HG03039 (cell line): Measurements from ENCODE around the gene CAMTA2.
"Not testable (repeated sequence)": the region's sequence is repeated elsewhere in the genome, so short reads cannot be mapped to it uniquely, and the experiment has no call there.

ENCODE experiments used
- ATAC-seq: cut with Tn5 transposase; IDR thresholded peaks from one replicate; pipeline ENCODE4 v1.9.1; 2021; ENCODE audit warnings: mild to moderate bottlenecking, moderate library complexity; ENCODE audit not compliant: unreplicated experiment

CAMTA2 gene

GRCh38 chr17:4933646-4934045, 53.8 kb downstream of the CAMTA2 start:
- no peak for ATAC-seq

DNA sequence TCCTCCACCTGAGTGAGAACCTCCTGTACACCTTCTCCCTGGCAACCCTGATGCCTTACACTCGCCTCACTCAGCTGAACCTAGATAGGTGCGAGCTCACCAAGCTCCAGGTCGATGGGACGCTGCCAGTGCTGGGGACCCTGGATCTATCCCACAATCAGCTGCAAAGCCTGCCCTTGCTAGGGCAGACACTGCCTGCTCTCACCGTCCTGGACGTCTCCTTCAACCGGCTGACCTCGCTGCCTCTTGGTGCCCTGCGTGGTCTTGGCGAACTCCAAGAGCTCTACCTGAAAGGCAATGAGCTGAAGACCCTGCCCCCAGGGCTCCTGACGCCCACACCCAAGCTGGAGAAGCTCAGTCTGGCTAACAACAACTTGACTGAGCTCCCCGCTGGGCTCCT, 54.7 kb downstream of the CAMTA2 start:
- ATAC-seq: no peak

- ATAC-seq: no peak
Measured at GRCh38 chr17:4931963-4932362, 55.5 kb downstream of the CAMTA2 start, which contains the start of gene GP1BA. Gene GP1BA (plus strand): TSS chr17:4932277. CDS start chr17:4932605, 328 bp downstream.

- no peak for ATAC-seq
Measured at GRCh38 chr17:4928881-4929280, 58.6 kb downstream of the CAMTA2 start.

- not testable (repeated sequence) for ATAC-seq
Measured at GRCh38 chr17:4926577-4927335, 60.7 kb downstream of the CAMTA2 start.

DNA sequence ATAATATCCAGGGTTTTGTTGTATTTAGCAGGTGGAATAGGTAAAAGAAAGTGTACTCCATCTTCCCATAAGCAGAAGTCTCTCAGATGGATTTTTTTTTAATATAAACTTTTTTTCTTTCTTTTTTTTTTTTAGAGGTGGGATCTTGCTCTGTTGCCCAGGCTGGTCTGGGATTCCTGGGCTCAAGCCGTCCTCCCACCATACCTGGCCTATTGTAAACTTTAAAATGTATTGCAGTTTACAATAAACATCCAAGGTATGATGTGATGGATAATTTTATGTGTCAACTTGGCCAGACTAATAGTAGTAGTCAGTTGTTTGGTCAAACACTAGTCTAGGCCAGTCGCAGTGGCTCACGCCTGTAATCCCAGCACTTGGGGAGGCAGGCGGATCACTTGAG, 66.2 kb downstream of the CAMTA2 start:
- ATAC-seq: no peak

DNA sequence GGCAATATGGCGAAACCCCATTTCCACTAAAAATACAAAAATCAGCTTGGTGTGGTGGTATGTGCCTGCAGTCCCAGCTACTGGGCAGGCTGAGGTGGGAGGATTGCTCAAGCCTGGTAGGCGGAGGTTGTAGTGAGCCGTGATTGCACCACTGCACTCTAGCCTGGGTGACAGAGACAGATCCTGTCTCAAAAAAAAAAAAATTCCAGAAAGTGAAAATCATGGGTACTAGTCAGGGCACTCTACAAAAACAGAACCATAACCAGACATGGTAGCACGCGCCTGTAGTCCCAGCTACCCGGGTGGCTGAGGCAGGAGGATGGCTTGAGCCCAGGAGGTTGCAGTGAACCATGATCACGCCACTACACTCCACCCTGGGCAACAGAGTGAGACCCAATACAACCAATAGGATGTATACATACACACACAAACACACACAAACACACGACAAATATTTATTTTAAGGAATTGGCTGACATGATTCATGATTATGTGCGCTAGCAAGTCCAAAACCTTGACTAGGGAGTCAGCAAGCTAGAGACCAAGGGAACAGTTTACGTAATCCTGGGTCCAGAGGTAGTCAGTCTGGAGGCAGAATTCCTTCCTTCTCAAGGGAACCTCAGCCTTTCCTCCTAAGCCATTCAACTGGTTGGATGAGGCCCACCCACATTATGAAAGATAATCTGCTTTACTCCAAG, 67.0 kb downstream of the CAMTA2 start:
- ATAC-seq: no peak

GRCh38 chr17:4919511-4920047, 67.9 kb downstream of the CAMTA2 start:
- ATAC-seq: no peak
